ENCODE results near the gene ELAPOR2.
"Not testable (repeated sequence)": the region's sequence is repeated elsewhere in the genome, so short reads cannot be mapped to it uniquely, and the experiment has no call there.

ELAPOR2 gene

GRCh38 chr7:87059525-87060287, at the start of gene ELAPOR2:
Gene ELAPOR2, minus strand, starts transcription at chr7:87059654. Its CDS starts 141 bp downstream, at chr7:87059513.
- peak; percentile 66 for DNase-seq (ENCODE audit: low read depth)

DNA sequence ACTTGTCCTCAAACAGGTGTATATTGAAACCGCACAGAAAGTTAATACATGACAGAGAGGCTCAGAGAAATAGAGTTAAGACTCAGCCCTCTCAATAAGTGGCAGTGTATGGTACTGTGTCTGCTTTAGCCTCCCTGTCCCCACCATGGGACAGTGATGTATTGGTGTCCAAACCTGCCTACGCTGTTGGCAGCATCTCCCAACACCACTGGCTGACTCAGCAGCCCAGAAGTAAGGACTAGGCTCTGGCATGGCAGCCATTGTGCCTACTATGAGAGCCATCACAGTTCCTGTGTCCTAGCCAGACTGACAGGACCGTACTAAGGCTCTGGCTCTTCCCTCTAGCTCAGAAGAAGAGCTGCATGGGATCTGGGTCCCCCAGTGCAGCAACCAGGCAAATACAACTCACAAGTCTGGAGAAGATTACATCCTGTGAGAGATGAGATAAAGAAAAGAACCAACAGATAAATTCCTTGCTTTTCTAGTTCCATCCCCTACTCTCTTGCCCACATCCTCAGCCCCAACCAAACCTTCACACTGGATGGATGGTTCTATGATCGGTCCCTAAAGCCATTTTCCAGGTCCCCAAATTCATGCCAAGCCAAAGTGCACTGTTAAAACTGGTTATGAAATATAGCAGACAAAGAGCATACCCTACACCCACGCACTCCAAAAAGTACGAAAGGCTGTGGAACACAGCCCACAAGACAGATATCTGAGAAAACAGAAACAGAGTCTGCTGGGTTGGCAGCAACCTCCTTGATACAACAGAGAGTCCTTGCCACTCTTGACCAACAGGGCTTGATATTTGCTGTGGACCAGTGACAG, 48.7 kb upstream of the ELAPOR2 start:
- no peak for DNase-seq (ENCODE audit: low read depth)

DNA sequence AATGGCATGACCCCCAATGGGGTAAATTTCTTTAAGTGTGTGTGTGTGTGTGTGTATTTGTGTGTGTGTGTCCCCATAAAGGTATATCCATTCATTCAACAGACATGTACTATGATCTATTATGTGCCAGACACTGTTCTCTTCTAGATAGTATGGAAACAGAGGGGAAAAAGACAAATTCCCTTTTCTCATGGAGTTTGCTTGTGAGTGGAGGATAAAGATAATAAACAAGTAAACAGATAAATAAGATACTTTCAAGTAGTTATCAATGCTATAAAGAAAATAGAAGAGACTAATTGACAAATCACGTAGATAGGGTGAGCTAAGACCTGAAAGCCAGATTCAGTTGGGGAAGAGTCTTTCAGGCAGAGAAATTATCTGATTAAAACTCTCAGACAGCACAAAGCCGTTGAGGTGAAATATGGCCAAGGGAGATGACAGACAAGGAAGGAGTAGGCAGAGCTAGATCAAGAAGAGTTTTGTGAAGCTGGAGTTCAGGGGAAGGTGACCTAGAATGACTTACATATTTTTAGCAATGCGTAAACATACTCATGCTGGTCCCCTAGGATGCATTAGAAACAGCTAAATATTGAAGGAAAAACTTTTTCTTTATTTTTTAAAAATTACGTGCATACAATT, 47.6 kb upstream of the ELAPOR2 start:
- no peak for DNase-seq (ENCODE audit: low read depth)

- DNase-seq (ENCODE audit: low read depth) = no peak
Observed at GRCh38 chr7:87105401-87105800, 45.9 kb upstream of the ELAPOR2 start.

- DNase-seq (ENCODE audit: low read depth) = no peak
Observed at GRCh38 chr7:87100326-87100725, 40.9 kb upstream of the ELAPOR2 start.

DNA sequence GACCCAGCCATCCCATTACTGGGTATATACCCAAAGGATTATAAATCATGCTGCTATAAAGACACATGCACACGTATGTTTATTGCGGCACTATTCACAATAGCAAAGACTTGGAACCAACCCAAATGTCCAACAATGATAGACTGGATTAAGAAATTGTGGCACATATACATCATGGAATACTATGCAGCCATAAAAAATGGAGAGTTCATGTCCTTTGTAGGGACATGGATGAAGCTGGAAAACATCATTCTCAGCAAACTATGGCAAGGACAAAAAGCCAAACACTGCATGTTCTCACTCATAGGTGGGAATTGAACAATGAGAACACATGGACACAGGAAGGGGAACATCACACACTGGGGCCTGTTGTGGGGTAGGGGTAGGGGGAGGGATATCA, 37.9 kb upstream of the ELAPOR2 start:
- not testable (repeated sequence) for DNase-seq (ENCODE audit: low read depth)

DNA sequence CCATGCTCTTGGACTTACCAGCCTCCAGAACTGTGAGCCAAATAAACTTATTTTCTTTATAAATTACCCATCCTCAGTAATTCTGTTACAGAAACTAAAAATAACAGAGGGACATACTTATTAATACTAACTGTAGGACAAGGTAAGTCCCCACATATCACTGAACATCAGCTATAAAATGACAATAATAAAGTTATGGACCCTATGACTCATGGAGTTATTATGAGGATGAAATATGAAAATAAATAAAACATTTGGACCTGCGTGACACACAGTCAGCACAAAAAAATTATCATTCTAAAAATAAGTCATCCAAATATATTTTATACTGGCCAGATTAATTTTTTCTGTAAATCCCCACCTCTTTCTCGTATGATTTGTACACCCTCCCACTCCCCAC, 34.9 kb upstream of the ELAPOR2 start:
- no peak for DNase-seq (ENCODE audit: low read depth)

GRCh38 chr7:87092568-87093091, 33.2 kb upstream of the ELAPOR2 start:
- DNase-seq (ENCODE audit: low read depth) = no peak

- no peak for DNase-seq (ENCODE audit: low read depth)
Observed at GRCh38 chr7:87091487-87092066, 32.1 kb upstream of the ELAPOR2 start.

DNA sequence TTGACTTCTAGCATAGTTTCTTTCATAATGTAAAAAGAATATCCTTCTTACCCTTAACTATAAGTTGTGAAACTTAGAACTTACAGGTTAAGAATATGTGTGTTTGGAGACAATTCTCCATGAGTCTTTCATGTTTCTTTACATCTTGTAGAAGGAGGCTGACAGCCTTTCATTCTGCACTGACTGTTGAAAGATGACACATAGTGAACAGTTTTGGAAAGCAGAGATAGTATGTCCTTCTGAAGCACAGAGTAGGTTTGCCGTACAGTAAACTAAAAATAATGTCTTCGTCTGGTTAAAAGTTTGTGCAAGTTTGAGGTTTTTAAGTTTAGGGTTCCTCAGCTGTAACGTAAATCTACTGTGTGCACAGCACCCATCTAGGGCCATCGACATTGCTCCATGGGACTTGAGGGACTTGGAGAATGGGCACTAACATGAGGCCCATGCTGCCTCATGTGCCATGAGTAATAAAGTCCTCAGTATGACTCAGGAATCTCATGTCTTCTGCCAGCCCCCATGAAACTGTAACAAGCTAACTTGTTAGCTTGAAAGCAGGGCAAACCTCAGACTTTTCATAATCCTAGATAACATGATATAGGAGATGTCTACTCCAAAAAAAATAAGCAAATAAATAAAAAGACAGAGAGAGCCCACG, 24.5 kb upstream of the ELAPOR2 start:
- DNase-seq (ENCODE audit: low read depth) = no peak

- DNase-seq (ENCODE audit: low read depth) = no peak
Observed at GRCh38 chr7:87082675-87083074, 23.2 kb upstream of the ELAPOR2 start.

- DNase-seq (ENCODE audit: low read depth) = no peak
Observed at GRCh38 chr7:87075671-87076404, 16.4 kb upstream of the ELAPOR2 start.

- no peak for DNase-seq (ENCODE audit: low read depth)
Observed at GRCh38 chr7:87067788-87068187, 8.3 kb upstream of the ELAPOR2 start.

GRCh38 chr7:87060288-87060537, 759 bp upstream of the ELAPOR2 start:
- no peak for DNase-seq (ENCODE audit: low read depth)

DNA sequence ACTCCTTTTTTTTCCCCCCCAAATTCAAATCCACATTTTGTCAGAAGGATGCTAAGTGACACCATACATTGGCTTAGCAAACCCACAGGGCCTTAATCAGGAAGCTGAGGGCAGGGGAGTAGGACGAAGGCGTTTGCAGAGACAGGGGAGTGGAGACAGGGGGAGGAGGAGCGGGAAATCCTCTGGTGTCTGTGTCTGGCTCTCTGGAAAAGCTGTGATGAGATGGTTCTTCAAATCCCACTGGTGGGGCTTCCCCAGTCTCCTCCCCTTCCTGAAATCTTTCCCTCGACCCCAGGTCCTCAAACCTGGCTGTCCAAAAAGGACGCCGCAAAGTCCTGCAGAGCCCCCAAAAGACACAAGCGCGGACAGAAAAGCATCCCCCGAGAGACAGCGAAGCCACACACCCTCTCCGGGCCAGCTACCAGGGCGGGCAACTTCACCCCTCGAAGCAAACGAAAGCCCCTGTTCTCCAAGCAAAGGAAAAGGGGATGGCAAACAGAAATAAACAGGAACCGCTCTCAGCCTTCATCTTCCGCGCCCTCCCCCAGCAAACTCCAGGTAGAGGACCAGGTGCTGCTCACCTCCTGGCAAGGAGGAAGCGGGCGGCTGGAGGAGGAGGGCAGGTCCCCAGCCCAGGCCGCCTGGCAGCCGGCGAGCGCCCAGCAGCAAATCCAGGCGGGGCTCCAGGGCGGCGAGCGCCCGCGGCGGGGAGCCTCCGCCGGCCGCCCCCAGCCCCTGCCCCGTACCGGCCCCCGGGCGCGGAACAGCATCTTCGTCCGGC, 520 bp downstream of the ELAPOR2 start:
- no peak for DNase-seq (ENCODE audit: low read depth)

- no peak for DNase-seq (ENCODE audit: low read depth)
Observed at GRCh38 chr7:87057210-87057609, 2.2 kb downstream of the ELAPOR2 start.

DNA sequence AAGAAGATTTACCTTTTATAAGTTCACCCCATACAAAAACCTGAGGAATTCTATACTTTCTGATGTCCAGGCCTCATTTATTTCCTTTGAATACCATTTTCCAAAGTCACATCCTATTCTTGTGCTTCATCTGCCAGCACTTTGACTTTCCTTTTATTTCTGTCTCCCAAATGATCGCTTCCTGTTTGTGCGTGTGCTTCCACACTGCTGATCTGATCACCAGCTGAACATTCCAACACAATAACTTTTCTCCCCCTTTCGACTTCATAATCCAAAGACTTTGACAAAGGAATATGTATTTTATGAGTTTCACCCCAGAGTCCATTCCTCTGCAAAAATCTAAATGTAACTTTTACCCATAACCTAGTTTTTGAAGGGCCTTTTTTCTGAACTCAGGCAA, 3.1 kb downstream of the ELAPOR2 start:
- no peak for DNase-seq (ENCODE audit: low read depth)

DNA sequence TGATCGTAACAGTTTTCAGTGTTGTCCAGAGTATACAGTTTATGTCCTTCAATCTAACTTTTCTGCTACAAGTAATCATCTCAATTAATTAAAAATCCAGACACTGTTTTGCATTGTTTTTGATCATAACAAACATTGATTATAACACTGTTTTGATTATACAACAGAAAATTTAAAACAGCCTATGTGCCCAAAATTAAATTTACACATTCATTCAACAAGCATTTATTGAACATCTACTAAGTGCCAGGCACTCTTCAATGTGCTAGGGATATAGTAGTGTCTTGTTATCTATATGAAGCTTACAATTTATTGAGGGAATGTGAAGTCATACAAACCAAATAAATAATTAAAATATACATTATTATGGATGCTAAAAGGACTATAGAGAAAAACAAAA, 10.6 kb downstream of the ELAPOR2 start:
- DNase-seq (ENCODE audit: low read depth) = no peak

DNA sequence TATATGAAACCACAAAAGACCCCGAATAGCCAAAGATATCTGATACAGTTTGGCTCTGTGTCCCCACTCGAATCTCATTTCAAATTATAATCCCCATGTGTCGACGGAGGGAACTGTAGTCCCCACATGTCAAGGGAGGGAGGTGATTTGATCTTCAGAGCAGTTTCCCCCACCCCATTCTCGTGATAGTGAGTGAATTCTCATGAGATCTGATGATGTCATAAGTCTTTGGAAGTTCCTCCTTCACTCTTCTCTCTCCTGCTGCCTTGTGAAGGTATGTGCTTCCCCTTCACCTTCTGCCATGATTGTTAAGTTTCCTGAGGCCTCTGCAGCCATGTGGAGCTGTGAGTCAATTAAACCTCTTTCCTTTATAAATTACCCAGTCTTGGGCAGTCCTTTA, 13.0 kb downstream of the ELAPOR2 start:
- no peak for DNase-seq (ENCODE audit: low read depth)

GRCh38 chr7:87044713-87045112, 14.7 kb downstream of the ELAPOR2 start:
- DNase-seq (ENCODE audit: low read depth) = not testable (repeated sequence)
